Smooth muscle cell (in vitro differentiated cells): ENCODE measurements around the gene CCP110. TPM values are rescaled to one million over a fixed set of nuclear protein-coding genes. Genes with fewer than 3 reads are reported as not detected.

Source experiments
- DNase-seq: peaks from one replicate; lab custom pipeline; 2025; ENCODE audit not compliant: unreplicated experiment; lab: John Stamatoyannopoulos, UW
- H2AFZ ChIP-seq: fragments of 200-600 bp; sonication (generic); 2 replicates; pipeline ENCODE4 v1.6.0; 2016; ENCODE audit warnings: antibody characterized with exemption, low read depth, mild to moderate bottlenecking
- H3F3A ChIP-seq: fragments of 200-600 bp; sonication (generic); 2 replicates; pipeline ENCODE4 v1.6.0; 2017; ENCODE audit warnings: antibody characterized with exemption, low read depth
- H3K27ac ChIP-seq: fragments of 200-600 bp; sonication (generic); 2 replicates; pipeline ENCODE4 v1.5.1; 2016; ENCODE audit warnings: low read depth, mild to moderate bottlenecking
- H3K27me3 ChIP-seq: fragments of 200-600 bp; sonication (generic); 2 replicates; pipeline ENCODE4 v1.6.1; 2016; ENCODE audit warnings: low read depth, mild to moderate bottlenecking
- H3K36me3 ChIP-seq: fragments of 200-600 bp; sonication (generic); 2 replicates; pipeline ENCODE4 v1.5.1; 2016; ENCODE audit warnings: low read depth
- H3K4me1 ChIP-seq: fragments of 200-600 bp; sonication (generic); 2 replicates; pipeline ENCODE4 v1.5.1; 2016; ENCODE audit warnings: low read depth
- H3K4me2 ChIP-seq: fragments of 200-600 bp; sonication (generic); 2 replicates; pipeline ENCODE4 v1.6.0; 2016; ENCODE audit warnings: mild to moderate bottlenecking
- H3K4me3 ChIP-seq: fragments of 200-600 bp; sonication (generic); 2 replicates; pipeline ENCODE4 v1.5.1; 2016; ENCODE audit warnings: mild to moderate bottlenecking
- H3K79me2 ChIP-seq: fragments of 200-600 bp; sonication (generic); 2 replicates; pipeline ENCODE4 v1.6.0; 2016; ENCODE audit warnings: low read depth, mild to moderate bottlenecking
- H3K9ac ChIP-seq: fragments of 200-600 bp; sonication (generic); 2 replicates; pipeline ENCODE4 v1.6.0; 2016; ENCODE audit warnings: low read depth
- H3K9me3 ChIP-seq: fragments of 200-600 bp; sonication (generic); replicated peaks from 2 replicates; pipeline ENCODE4 v1.5.1; 2016; ENCODE audit warnings: low read depth
- H4K20me1 ChIP-seq: fragments of 200-600 bp; sonication (generic); 2 replicates; pipeline ENCODE4 v1.6.0; 2016; ENCODE audit warnings: low read depth
- CTCF ChIP-seq: fragments of 200-600 bp; sonication (generic); IDR thresholded peaks from 2 replicates; pipeline ENCODE4 v1.5.1; 2017; ENCODE audit warnings: borderline replicate concordance, mild to moderate bottlenecking, antibody characterized with exemption; ENCODE audit not compliant: insufficient read depth, poor library complexity, severe bottlenecking
- WGBS: methylation state at CpG from one replicate; pipeline ENCODE4 v1.1.7; 2016; ENCODE audit warnings: low lambda C conversion rate; 5-methylcytosine and 5-hydroxymethylcytosine counted together
- polyA plus RNA-seq: library from polyadenylated mRNA; unstranded; fragments of >200 nt; fragmentation: Nextera tagmentation; extraction: Ambion mirVana; gene quantifications from 2 replicates; pipeline ENCODE4 v1.2.1, GENCODE V29; 2016
- total RNA-seq: library from RNA; depleted of rRNA; stranded (reverse); fragments of >200 nt; gene quantifications from 2 replicates; pipeline ENCODE4 v1.2.3, GENCODE V29; 2014

Gene CCP110
- total and polyA plus RNA-seq, 2 experiments from 2014 or later: 6.2 to 9.3 TPM

- Histone ChIP-seq H3K27me3 (no peaks in the 10 kb centered on the region), H4K20me1 (peaks cover 10% of the 10 kb centered on the region), H2AFZ (no peak overlapping the region), H3K9ac (no peak overlapping the region), H3K36me3 (peaks cover 15% of the 10 kb centered on the region), H3K27ac (no peak overlapping the region), H3K9me3 (no peaks in the 10 kb centered on the region), H3K4me3 (no peak overlapping the region), H3K4me2 (no peak overlapping the region), H3K79me2 (peaks cover 6% of the 10 kb centered on the region), H3K4me1 (no peaks in the 10 kb centered on the region), H3F3A (no peaks in the 10 kb centered on the region)
- TF ChIP-seq CTCF: no peak
- no peak for DNase-seq
- WGBS: 93% methylated on average over 4 of the region's 4 CpGs
Observed at GRCh38 chr16:19513377-19514053, 10.2 kb upstream of the CCP110 start.

GRCh38 chr16:19515757-19516156 is 8.0 kb upstream of the CCP110 start:
- H2AFZ ChIP-seq: no peak overlapping the region
- H3K27me3 ChIP-seq: no peaks in the 10 kb centered on the region
- H3K79me2 ChIP-seq: peaks cover 11% of the 10 kb centered on the region
- TF ChIP-seq CTCF: no peak
- no peaks in the 10 kb centered on the region for H3K9me3 ChIP-seq
- H3K27ac ChIP-seq: peak overlapping the region; percentile 17
- no peak overlapping the region for H3K9ac ChIP-seq
- peaks cover 15% of the 10 kb centered on the region for H3K36me3 ChIP-seq
- no peak overlapping the region for H3K4me3 ChIP-seq
- peaks cover 17% of the 10 kb centered on the region for H4K20me1 ChIP-seq
- H3K4me2 ChIP-seq: no peak overlapping the region
- no peak for DNase-seq
- WGBS: 85% methylated on average over 2 of the region's 2 CpGs
- H3F3A ChIP-seq: no peaks in the 10 kb centered on the region
- H3K4me1 ChIP-seq: peaks cover 3% of the 10 kb centered on the region

- H3K27ac ChIP-seq: no peak overlapping the region
- no peak for TF ChIP-seq CTCF
- H3K36me3 ChIP-seq: peaks cover 10% of the 10 kb centered on the region
- H3K27me3 ChIP-seq: no peaks in the 10 kb centered on the region
- no peak for DNase-seq
- no peaks in the 10 kb centered on the region for H3K9me3 ChIP-seq
- H3K9ac ChIP-seq: no peak overlapping the region
- H3K4me3 ChIP-seq: no peak overlapping the region
- H3K4me1 ChIP-seq: peaks cover 11% of the 10 kb centered on the region
- WGBS: 85% methylated on average over 8 of the region's 8 CpGs
- H3F3A ChIP-seq: peaks cover 6% of the 10 kb centered on the region
- H2AFZ ChIP-seq: no peak overlapping the region
- H3K79me2 ChIP-seq: peaks cover 11% of the 10 kb centered on the region
- H3K4me2 ChIP-seq: no peak overlapping the region
- peaks cover 19% of the 10 kb centered on the region for H4K20me1 ChIP-seq
Observed at GRCh38 chr16:19517424-19518089, 6.2 kb upstream of the CCP110 start.
